A204.1 (cell line): ENCODE results near the gene SUPT20H.
A peak's percentile ranks its signal among the peaks of the same experiment; 100 is the strongest.
"Not testable (repeated sequence)": the region's sequence is repeated elsewhere in the genome, so short reads cannot be mapped to it uniquely, and the experiment has no call there.

ENCODE experiments used
- FAIRE-seq: peaks from 2 replicates; lab custom pipeline; 2012; peaks lifted over from hg19 to GRCh38; lab: Jason Lieb, UNC

SUPT20H gene

DNA sequence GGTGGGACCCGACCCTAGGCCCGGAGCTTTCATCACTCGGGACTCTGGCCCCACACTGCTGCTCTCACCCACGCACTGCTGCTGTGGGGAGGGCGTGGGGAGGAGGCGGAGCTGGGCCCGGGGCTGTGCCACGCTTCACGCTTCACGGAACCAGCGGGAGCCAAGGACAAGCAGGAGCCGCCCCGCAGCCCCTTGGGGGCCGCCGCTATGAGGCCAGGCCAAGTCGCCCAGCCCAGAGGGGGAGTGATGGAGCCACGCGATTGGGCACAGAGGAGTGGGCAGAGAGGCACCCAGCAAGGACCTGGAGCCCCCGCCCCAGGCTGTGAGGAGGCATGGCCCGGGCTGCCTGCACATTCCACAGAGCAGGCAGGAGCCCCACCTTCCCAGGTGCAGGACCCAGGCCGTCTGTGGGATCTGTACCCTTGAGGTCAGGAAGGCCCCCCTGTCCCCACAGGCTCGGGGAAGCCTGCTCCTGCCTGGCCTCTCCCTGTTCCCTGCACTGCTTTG lies 10.2 kb upstream of the SUPT20H start:
- no peak for FAIRE-seq

DNA sequence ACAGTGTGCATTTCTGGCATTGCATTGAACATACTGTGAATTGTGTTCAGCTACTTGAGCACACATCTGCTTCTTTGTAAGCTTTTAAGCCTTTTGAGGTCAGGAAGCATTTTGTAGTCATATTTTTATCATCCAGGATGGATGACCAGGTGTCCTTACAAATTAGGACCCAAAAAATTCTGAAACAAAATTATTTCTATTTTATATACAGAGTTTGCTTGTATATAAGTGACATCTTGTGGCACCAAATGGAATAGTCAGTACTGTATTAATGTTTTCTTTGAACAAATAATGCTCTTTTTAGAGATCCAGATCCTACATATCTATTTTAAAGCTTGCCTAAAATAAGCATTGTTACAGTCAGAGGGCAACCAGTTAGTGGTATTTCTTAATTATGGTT lies 9.5 kb upstream of the SUPT20H start:
- FAIRE-seq: peak; percentile 86

DNA sequence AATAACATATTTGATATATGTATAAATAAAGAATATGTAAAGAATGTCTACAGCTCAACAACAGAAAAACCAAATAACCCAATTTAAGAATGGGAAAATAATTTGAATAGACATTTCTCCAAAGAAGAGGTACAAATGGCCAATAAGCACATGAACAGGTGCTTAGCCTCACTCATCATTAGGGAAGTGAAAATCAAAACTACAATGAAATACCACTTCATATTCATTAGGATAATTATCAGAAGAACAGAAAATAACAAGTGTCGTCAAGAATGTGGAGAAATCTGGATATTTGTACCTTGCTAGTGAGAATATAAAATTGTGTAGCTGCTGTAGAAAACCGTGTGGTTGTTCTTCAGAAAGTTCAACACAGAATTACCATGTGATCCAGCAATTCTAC lies 8.4 kb upstream of the SUPT20H start:
- no peak for FAIRE-seq

DNA sequence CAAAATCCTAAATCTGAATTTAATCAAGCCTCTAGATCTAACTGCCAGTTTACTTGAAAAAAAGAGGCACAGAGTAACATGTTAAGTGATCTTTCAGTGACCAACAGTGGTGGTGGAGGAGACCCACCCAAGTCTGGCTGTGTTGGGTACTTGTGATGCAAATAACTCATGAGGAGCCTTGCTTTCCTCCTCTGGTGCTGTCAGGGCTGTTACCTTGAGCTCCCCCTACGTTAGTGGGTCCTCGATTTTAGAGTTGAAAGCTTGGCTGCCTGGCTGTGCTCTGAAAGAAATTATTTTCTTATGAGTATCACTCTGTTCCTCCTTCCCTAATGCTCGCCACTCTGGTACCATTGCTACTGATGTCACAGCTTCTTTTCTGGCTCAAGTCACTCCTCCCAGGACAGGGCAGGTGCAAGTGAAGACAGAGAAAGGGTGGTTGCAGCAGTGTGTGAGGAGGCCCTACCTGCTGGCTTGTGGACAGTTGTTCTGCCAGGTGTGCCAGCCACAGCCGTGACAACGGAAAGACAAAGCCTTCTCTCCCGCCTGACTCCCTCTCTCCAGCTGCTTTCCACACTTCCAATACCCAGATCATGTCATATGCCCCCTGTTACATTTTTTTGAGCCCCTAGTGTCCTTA lies 6.5 kb upstream of the SUPT20H start:
- FAIRE-seq: no peak

DNA sequence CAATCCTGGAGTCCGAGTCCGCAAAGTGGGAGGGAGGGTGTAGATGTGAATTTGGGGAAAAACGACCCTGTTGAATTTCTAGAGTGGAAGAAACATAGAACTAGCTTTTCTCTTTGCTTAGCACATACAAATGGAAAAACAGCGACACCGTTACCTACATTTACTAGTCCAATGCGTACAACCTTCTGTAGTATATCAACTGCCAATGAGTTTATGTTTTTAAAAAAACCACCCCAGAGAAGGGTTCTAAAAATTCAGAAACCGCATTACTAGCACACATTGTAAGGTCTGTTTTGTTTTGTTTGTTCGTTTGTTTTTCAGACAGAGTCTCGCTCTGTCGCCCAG lies 332 bp upstream of the SUPT20H start:
- FAIRE-seq: no peak

DNA sequence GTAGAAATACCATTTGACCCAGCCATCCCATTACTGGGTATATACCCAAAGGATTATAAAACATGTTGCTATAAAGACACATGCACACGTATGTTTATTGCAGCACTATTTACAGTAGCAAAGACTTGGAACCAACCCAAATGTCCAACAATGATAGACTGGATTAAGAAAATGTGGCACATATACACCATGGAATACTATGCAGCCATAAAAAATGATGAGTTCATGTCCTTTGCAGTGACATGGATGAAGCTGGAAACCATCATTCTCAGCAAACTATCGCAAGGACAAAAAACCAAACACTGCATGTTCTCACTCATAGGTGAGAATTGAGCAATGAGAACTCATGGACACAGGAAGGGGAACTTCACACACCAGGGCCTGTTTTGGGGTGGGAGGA lies 3.3 kb downstream of the SUPT20H start:
- FAIRE-seq: not testable (repeated sequence)

DNA sequence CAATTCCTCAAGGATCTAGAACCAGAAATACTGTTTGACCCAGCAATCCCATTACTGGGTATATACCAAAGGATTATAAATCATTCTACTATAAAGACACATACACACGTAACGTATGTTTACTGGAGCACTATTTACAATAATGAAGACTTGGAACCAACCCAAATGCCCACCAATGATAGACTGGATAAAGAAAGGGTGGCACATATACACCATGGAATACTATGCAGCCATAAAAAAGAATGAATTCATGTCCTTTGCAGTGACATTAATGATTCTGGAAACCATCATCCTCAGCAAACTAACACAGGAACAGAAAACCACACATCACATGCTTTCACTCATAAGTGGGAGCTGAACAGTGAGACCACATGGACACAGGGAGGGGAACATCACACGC lies 6.4 kb downstream of the SUPT20H start:
- not testable (repeated sequence) for FAIRE-seq

DNA sequence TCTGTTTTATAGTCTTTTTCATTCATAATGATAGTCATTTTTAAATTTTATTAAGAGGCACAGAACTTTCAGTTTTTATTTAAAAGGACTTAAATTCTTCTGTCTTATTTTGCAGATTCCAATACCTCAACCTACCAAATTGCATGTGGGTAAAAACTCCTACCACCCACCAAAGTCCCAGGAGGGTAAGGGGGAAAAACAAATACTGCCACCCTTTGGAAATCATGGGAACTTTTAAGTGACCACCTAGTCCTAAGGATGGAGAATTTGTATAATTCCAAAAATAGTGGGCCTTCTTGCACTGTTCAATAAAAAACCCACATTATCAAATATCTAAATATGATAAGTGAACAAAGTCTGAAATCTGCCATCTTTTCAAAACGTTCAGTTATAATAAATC lies 9.7 kb downstream of the SUPT20H start:
- FAIRE-seq: no peak

DNA sequence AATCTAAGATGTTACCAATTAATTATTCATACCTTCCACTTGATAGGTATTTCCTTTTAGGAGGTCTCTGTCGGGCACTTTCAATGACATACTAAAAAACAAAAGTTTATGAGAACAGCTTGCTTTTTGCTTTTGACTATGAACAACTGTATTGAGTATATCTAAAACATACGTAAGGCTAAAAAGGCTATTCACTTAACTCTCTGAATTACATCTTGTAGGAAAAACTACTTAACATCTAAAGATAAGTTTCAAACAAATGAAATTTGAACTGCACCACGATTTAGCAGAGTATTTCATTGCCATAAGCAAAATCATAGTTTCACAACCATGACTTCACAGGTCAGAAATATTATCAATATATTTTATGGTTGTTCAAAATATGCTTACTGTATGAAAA lies 11.6 kb downstream of the SUPT20H start:
- no peak for FAIRE-seq

DNA sequence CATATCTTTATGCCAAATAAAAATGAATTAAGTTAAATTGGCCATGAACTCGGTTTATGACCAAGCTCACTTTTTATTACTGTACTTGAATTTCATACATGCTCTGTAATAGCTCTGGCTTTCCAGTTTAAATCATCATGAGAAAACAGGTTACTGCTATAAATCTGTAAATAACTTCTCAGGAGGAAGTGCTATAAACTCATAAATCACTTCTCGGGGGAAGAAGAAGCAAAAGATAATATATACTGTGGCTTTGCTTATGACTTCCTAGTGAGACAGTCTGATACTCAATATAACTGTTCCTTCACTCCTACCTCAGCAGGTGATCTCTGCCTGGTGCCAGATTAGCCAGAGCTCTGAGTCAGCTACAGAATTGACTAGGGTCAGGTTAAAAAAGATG lies 12.5 kb downstream of the SUPT20H start:
- no peak for FAIRE-seq

DNA sequence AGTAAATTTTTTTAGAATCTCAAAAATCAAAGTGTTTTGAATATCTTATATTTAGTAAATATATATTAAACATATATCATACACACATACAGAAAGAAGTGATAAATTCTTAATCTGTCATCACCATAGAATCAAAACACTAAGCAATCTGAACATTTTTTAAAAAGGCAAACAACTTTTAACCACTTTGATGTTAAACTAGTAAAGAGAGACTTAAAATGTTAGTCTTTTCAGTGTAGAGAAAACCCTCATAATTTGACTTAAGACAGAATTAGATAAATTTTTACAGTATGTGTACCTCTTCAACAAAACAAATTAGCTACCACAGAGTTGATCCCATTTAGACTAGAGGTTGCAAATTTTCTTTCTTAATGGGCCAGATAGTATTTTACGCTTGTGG lies 13.4 kb downstream of the SUPT20H start:
- FAIRE-seq: peak; percentile 86

DNA sequence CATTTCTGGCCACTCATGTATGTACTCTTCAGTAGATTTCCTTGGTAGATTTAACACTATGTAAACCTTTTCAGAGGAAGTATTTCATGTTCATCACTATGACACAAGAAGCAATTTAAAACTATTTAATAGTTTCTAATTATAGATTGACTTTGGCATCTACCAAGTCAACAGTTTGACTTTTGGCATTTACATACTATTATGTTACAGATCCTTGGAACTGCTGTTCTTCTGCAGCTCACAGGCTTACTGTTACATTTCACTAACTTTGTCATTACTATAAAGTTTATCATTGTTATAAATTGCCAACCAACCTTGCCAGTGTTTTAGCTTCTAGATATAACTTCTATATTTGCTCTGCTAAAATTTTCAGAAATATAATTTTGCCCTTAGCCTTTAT lies 18.7 kb downstream of the SUPT20H start:
- FAIRE-seq: no peak

DNA sequence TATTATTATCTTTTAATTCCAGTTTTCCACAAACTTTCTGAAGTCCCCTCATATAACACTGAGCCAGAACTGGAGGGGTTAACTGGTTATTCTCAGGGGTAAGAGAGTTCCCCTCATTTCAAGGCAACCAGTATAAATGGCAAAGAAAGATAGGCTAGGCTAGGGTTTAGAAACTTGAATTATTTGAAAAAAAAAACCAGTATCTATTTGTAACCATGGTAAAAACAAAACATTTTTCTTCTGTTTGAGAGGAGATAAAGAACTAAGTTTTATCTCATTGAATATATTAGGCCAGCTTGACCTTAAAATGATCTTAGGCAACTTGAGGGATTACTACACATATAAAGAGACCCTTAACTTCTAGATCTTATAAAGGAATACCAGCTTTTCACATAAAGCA lies 19.6 kb downstream of the SUPT20H start:
- FAIRE-seq: no peak

DNA sequence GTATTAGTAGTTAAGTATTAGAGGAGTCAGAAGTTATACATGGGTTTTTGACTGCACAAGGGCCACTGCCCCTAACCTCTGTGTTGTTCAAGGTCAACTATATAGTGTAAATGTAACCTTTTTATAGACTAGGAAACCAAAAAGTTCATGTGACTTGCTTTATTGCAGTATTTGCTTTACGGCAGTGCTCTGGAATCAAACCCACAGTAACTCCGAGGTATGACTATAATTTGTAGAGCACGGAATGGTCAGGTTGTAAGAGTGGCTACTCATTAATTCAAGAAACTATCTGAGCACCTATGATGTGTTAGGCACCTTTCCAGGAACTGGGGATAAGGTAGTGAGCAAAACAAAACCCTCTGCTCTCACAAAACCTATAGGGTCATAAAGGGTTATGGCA lies 22.2 kb downstream of the SUPT20H start:
- FAIRE-seq: no peak

DNA sequence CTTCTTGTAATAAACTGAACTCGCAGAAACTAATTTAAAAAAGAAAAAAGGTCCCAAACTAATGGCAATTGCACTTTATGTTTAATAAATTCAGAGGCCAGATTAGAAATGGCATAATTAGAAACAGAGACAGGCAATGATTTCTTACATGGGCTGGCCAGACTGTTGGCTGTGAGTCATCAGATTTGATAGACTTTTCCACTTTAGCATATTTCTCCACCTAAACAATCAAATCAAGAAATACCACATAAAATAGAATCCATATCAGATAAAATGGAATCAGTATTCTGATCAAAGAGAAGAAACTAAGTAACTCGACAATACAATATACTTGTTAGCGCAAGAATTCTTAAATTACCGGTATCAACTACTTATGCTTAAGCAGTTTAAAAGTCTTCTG lies 29.9 kb downstream of the SUPT20H start:
- no peak for FAIRE-seq

DNA sequence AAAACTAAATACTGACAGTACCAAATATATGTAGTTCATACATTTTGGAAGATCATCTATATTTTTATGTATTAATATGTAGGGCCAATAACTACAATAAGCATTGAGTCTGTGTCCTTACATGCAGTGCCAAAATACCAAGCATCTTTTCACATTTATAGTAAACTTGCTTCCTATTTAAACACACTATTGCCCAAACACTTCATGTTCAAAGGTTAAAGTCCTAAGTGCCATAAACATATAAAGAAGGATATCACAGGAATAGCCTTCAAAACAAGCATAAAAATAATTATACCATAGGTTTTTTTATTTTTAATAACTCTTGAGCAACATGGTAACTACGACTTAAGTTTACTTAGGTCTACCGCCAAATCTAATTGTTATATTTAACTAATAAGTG lies 31.8 kb downstream of the SUPT20H start:
- no peak for FAIRE-seq

DNA sequence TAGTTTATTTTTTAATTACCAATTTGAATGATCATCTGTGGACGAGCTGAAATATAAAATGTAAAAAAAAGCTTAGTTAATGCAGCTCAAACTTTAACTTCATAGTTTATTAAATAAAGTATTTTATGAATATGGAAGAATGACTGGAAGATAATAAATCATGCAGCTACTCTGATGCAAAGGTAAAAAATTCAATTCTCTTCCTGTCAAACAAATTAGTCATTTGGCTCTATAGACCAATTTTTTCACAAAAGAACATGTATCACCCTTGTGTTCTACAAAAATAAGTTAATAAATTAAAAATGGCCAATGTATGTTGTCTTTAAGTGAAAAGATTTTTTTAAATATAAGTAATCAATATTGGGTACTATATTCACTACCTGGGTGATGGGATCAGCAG lies 32.7 kb downstream of the SUPT20H start:
- no peak for FAIRE-seq

DNA sequence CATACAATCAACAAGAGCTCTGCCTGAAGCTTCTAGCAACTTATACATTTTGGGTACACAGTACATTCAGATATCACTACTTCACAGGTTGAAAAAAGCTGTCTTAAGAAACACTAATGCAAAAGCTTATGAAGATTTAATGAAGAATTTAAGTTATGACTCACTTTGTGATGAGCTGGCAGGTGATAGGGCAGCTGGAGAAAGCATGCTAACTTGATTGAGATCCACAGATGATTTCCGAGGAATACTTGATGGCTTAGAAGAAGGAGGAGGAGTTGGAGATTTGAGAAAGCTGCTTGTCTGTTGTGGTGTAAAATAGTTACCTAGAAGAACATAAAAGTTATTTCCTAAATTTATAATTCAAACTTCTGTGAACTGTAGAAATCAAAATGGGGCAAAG lies 35.6 kb downstream of the SUPT20H start:
- no peak for FAIRE-seq

DNA sequence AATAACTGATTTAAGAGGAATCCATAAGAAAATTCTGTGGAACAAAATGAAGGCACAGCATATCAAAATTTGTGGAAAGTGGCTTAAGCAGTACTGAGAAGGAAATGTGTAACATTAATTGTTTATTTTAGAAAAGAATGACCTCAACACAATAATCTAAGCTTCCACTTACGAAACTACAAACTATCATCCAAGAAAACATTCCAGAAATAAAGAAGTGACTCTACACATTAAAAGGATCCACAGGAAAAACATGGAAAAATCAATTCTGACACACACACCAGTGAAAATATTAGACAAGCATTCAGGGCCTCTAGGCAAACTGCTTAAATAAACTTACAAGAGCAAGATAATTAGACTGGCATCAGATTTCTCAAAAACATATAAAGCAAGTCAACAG lies 44.9 kb downstream of the SUPT20H start:
- no peak for FAIRE-seq

DNA sequence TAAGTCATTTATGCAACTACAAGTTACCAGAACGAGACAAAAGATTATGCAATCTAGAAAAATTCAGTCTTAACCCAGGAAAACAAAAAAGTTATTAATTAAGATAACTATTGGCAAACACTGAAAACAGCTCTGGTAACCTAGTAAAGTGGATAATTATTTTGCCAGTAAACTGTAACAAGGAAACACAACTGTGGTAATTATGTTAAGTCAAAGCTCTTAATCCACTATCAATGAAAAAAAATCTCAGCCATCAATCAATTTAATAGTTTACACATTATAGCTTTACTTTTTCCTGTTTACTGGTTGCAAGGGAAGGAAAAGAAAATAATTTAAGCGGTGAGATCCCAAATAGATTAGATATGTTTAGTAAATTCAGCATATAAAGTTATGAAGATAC lies 47.7 kb downstream of the SUPT20H start:
- FAIRE-seq: no peak

DNA sequence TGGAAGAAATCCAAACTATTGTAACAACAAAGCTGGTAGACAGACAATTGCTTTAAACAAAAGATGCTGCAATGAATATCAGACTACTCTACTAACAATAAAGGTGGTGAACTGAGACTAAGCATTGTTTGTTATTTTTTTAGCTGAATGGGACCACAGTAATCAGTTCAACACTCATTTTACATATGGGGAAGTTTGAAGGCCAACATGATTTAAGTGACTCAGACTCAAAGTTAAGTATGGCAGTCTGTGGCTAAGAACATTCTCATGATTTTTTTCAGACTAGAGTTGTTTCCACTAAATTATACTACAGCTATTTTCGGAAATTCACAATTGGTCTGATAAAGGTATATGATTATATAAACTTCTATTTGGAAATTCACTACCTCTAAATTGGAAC lies 48.5 kb downstream of the SUPT20H start:
- FAIRE-seq: no peak

DNA sequence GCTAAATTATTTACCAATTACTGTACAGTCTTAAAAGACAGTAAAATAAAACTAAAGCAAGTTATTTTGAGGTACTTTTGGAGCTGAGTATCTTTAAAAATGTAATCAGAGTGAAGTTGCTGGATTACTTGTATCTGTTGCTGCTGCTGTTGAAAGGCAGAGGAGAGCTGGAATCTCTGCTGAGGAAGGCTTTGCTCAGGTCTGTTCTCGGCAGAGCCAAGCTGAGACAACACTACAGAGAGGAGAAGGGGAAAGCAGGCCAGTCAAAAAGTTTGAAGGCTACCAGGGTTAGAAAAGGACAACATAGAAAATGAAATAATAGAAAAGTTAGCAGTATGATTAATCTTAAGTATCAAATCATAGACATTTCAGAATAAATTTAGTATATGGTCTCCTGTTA lies 49.1 kb downstream of the SUPT20H start:
- no peak for FAIRE-seq

DNA sequence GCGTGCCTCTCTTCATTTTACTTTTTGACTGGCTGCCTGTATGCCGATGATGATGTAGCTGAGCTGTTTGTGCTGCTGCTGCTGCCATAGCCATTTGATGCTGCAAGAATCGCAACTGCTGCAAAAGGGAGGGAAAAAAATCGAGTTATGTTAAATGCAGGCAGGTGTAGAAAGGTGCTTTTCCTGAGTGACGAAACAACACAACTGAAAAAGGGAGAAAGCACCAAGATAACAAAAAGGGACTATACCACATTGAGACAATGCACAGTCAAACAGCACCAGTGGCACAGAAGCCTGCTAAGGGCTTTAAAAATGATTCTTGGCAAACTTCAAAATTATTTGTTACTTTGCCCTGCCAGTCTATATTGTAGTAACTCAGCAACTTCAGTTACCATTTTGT lies 49.8 kb downstream of the SUPT20H start:
- FAIRE-seq: no peak

DNA sequence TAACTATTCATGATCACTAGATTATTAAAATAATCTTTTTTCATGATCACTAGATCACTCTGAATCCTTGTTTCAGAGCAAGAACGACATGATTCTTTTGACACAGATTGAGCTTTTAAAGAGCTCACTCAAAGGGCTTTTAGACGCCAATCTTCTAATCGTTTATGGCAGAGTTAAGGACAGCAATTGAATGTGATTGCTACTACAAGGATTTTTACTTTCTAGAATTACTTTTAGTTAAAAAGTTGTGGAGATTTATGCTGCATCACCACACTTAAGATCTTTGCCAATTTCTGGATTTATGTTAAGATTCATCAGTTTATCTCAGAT lies 57.6 kb downstream of the SUPT20H start:
- FAIRE-seq: no peak

DNA sequence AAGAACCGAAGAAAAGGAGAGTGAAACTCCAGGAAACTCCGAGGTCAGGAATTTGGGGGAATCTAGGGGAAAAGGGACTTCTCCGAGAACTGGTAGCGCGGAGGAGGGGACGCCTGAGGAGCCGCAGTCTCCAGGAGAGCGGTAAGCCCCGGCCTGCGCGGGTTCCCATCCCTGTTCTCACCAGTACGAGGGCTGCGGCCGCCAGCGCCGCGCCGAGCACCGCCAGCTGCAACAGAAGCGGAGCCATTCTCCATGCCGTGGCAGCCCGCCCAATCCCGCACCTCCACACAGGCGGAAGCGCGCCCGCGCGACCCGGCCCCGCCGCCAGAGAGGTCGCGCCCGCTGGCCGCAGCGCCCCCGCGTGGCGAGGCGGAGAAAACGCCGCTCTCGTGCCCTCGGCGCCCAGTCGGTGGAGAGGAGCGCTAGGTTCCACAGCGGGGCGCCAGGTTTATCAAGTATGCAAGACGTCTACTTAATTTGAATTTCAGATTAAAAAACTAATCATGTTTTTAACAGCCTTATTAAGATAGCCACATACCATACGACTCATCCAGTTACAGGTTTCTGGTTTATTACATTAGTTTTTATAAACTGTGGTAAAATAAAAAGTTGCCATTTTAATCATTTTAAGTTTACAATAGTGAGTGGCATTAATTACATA lies 60.3 kb downstream of the SUPT20H start, which contains the start of gene ALG5:
ALG5 (minus strand) TSS at position 287 of the 661 bp plus-strand sequence; CDS start at position 247, 40 bp downstream.
- no peak for FAIRE-seq
